CD4-positive, alpha-beta T cell treated with Interleukin-4 for 1 hour (primary cell): ENCODE results near the gene PLPP2.

Source experiments
- DNase-seq, 2 donors: peaks; one replicate each; pipeline ENCODE4 v3.0.0-alpha.2; 2020 to 2022

The PLPP2 gene

GRCh38 chr19:313988-314815 lies 23.0 kb upstream of the PLPP2 start:
- DNase-seq = no peak

GRCh38 chr19:313169-313987 lies 22.2 kb upstream of the PLPP2 start:
- DNase-seq = no peak

- no peak for DNase-seq
Measured at GRCh38 chr19:311813-312261, 20.6 kb upstream of the PLPP2 start.

GRCh38 chr19:310781-311496 lies 19.7 kb upstream of the PLPP2 start:
- no peak for DNase-seq

GRCh38 chr19:310141-310651 lies 19.0 kb upstream of the PLPP2 start:
- DNase-seq = no peak

- DNase-seq = no peak
Measured at GRCh38 chr19:309206-309565, 18.0 kb upstream of the PLPP2 start.

- DNase-seq = no peak
Measured at GRCh38 chr19:308471-309205, 17.4 kb upstream of the PLPP2 start.

- DNase-seq = no peak
Measured at GRCh38 chr19:307793-308420, 16.7 kb upstream of the PLPP2 start.

GRCh38 chr19:307111-307531 lies 15.9 kb upstream of the PLPP2 start:
- DNase-seq = no peak

GRCh38 chr19:306151-306900 lies 15.1 kb upstream of the PLPP2 start:
- no peak for DNase-seq

GRCh38 chr19:305240-306150 lies 14.3 kb upstream of the PLPP2 start:
- no peak for DNase-seq

- DNase-seq = no peak
Measured at GRCh38 chr19:296476-297225, 5.4 kb upstream of the PLPP2 start.

GRCh38 chr19:295687-296370 lies 4.6 kb upstream of the PLPP2 start:
- no peak for DNase-seq

GRCh38 chr19:294946-295686 lies 3.9 kb upstream of the PLPP2 start:
- DNase-seq = peak; percentile 22 to 29

- no peak for DNase-seq
Measured at GRCh38 chr19:294341-294945, 3.2 kb upstream of the PLPP2 start.

GRCh38 chr19:293436-294110 lies 2.4 kb upstream of the PLPP2 start:
- no peak for DNase-seq

GRCh38 chr19:292951-293350 lies 1.7 kb upstream of the PLPP2 start:
- no peak for DNase-seq
